OCI-LY1 (cell line): ENCODE measurements around the gene TIMP4.

Experiments used
- EZH2 ChIP-seq: fragments of 200-600 bp; sonication (generic), shearing (Covaris generic); IDR thresholded peaks from 2 replicates; pipeline ENCODE4 v1.8.0; 2017; ENCODE audit warnings: borderline replicate concordance, mixed run types, mild to moderate bottlenecking, antibody characterized with exemption, low read length, moderate library complexity, mixed read lengths
- TF ChIP-seq, protein P1 (sequence below): fragments of 200-600 bp; sonication (generic), shearing (Covaris generic); IDR thresholded peaks from 2 replicates; pipeline ENCODE4 v1.5.1; 2017; ENCODE audit warnings: mild to moderate bottlenecking, antibody characterized with exemption, low read length, moderate library complexity, mixed read lengths

DNA sequence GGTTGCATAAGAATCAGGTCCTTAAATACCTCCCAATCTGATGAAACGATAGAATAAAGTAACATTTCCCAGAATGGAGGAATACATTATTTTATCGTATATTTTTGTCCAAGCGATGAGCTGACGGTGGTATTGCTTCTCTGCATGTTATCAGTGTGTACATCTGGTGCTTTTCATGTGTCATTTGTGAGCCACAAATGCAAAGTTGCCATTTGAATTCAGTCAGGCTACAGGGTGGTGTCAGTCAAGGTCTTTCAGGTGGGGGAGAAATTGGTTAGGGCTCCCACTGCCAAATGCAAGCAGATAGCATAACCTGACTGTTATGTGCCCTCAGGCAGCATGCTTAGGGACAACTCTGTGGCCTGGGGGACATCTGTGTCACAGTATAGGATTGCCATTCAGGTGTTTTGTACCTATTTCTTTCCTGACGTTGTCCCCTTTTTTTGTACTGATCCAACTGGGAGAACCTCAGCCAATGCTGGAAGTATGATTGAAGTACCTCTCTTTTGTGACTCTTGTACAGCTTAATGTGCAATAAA is 26.5 kb upstream of the TIMP4 start:
- TF ChIP-seq, protein P1, sequence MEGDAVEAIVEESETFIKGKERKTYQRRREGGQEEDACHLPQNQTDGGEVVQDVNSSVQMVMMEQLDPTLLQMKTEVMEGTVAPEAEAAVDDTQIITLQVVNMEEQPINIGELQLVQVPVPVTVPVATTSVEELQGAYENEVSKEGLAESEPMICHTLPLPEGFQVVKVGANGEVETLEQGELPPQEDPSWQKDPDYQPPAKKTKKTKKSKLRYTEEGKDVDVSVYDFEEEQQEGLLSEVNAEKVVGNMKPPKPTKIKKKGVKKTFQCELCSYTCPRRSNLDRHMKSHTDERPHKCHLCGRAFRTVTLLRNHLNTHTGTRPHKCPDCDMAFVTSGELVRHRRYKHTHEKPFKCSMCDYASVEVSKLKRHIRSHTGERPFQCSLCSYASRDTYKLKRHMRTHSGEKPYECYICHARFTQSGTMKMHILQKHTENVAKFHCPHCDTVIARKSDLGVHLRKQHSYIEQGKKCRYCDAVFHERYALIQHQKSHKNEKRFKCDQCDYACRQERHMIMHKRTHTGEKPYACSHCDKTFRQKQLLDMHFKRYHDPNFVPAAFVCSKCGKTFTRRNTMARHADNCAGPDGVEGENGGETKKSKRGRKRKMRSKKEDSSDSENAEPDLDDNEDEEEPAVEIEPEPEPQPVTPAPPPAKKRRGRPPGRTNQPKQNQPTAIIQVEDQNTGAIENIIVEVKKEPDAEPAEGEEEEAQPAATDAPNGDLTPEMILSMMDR, result no peak
- TF ChIP-seq EZH2, result no peak
